HEK293T (cell line): Measurements from ENCODE around the gene SIGLEC5.

Experiments used
- CTCF ChIA-PET: fragments of 350-600 bp; formaldehyde crosslinking; extraction: SDS; loops from one replicate; lab custom pipeline; 2021; ENCODE audit warnings: antibody characterized with exemption, inconsistent platforms; lab: Yijun Ruan, JAX
- POLR2A ChIA-PET: fragments of 350-600 bp; formaldehyde crosslinking; extraction: SDS; loops from one replicate; lab custom pipeline; 2020; ENCODE audit warnings: antibody characterized with exemption, inconsistent platforms; lab: Yijun Ruan, JAX
- DNase-seq: peaks from one replicate; pipeline ENCODE4 v3.0.0; 2012; ENCODE audit warnings: mixed read lengths; ENCODE audit errors: extremely low spot score
- ARNT ChIP-seq: fragments of 450-650 bp; IDR thresholded peaks from 2 replicates; pipeline ENCODE4 v1.6.1; 2017; ENCODE audit warnings: mild to moderate bottlenecking
- BHLHE40 ChIP-seq: fragments of 450-650 bp; IDR thresholded peaks from 2 replicates; pipeline ENCODE4 v1.6.1; 2016; ENCODE audit warnings: mild to moderate bottlenecking, moderate library complexity, borderline replicate concordance
- CTBP1 ChIP-seq: fragments of 450-650 bp; IDR thresholded peaks from 2 replicates; pipeline ENCODE4 v1.6.1; 2016; ENCODE audit warnings: borderline replicate concordance
- ELF4 ChIP-seq: fragments of 450-650 bp; IDR thresholded peaks from 2 replicates; pipeline ENCODE4 v1.6.1; 2017; ENCODE audit warnings: antibody characterized with exemption
- FOXA1 ChIP-seq: fragments of 450-650 bp; IDR thresholded peaks from 2 replicates; pipeline ENCODE4 v1.6.1; 2016; ENCODE audit warnings: mild to moderate bottlenecking
- FOXK2 ChIP-seq: fragments of 450-650 bp; IDR thresholded peaks from 2 replicates; pipeline ENCODE4 v1.6.1; 2016; ENCODE audit warnings: mild to moderate bottlenecking
- FOXM1 ChIP-seq: fragments of 450-650 bp; IDR thresholded peaks from 2 replicates; pipeline ENCODE4 v1.6.1; 2017; ENCODE audit warnings: mild to moderate bottlenecking, borderline replicate concordance
- HDGF ChIP-seq: fragments of 450-650 bp; IDR thresholded peaks from 2 replicates; pipeline ENCODE4 v1.6.1; 2017; ENCODE audit warnings: antibody characterized with exemption, borderline replicate concordance
- L3MBTL2 ChIP-seq: fragments of 450-650 bp; conservative IDR thresholded peaks from 2 replicates; pipeline ENCODE4 v1.6.1; 2016; ENCODE audit warnings: mild to moderate bottlenecking
- LEF1 ChIP-seq: fragments of 450-650 bp; IDR thresholded peaks from 2 replicates; pipeline ENCODE4 v1.6.1; 2017; ENCODE audit warnings: mild to moderate bottlenecking, borderline replicate concordance
- NFRKB ChIP-seq: fragments of 450-650 bp; IDR thresholded peaks from 2 replicates; pipeline ENCODE4 v1.6.1; 2016; ENCODE audit warnings: mild to moderate bottlenecking, moderate library complexity
- PKNOX1 ChIP-seq: fragments of 450-650 bp; IDR thresholded peaks from 2 replicates; pipeline ENCODE4 v1.6.1; 2016
- SP1 ChIP-seq: fragments of 450-650 bp; IDR thresholded peaks from 2 replicates; pipeline ENCODE4 v1.6.1; 2017
- SUZ12 ChIP-seq: fragments of 450-650 bp; IDR thresholded peaks from 2 replicates; pipeline ENCODE4 v1.6.1; 2016; ENCODE audit warnings: mild to moderate bottlenecking
- TARDBP ChIP-seq: fragments of 450-650 bp; IDR thresholded peaks from 2 replicates; pipeline ENCODE4 v1.6.1; 2016
- ZNF384 ChIP-seq: fragments of 450-650 bp; IDR thresholded peaks from 2 replicates; pipeline ENCODE4 v1.6.1; 2016

SIGLEC5 gene

GRCh38 chr19:51586799-51587198 is 43.4 kb downstream of the SIGLEC5 start:
- ChIA-PET POLR2A (no interaction called here), CTCF (no interaction called here)
- DNase-seq = no peak
- TF ChIP-seq CTBP1 (no peak), NFRKB (no peak), ZNF384 (no peak), SUZ12 (no peak), SP1 (no peak), ARNT (no peak), L3MBTL2 (no peak), LEF1 (no peak), TARDBP (no peak), FOXK2 (no peak), FOXM1 (no peak), BHLHE40 (no peak), FOXA1 (no peak)

GRCh38 chr19:51586103-51586728 is 44.0 kb downstream of the SIGLEC5 start:
- TF ChIP-seq ELF4 = no peak
- no peak for TF ChIP-seq ARNT
- no peak for TF ChIP-seq PKNOX1
- no peak for TF ChIP-seq NFRKB
- TF ChIP-seq L3MBTL2 = no peak
- TF ChIP-seq ZNF384 = no peak
- TF ChIP-seq BHLHE40 = no peak
- TF ChIP-seq FOXA1 = no peak
- no peak for TF ChIP-seq SP1
- TF ChIP-seq CTBP1 = no peak
- TF ChIP-seq HDGF = no peak
- no peak for TF ChIP-seq SUZ12
- no peak for TF ChIP-seq TARDBP
- TF ChIP-seq LEF1 = no peak
- TF ChIP-seq FOXK2 = no peak
- no peak for TF ChIP-seq FOXM1
- ChIA-PET POLR2A (no interaction called here), CTCF (no interaction called here)
- DNase-seq = no peak

GRCh38 chr19:51576850-51577249 is 53.4 kb downstream of the SIGLEC5 start:
- ChIA-PET POLR2A (no interaction called here), CTCF (no interaction called here)
- DNase-seq = no peak
- TF ChIP-seq ARNT = no peak
- no peak for TF ChIP-seq NFRKB
- no peak for TF ChIP-seq ELF4
- TF ChIP-seq PKNOX1 = no peak
- no peak for TF ChIP-seq SUZ12
- no peak for TF ChIP-seq FOXM1
- TF ChIP-seq CTBP1 = no peak
- TF ChIP-seq TARDBP = no peak
- no peak for TF ChIP-seq ZNF384
- no peak for TF ChIP-seq FOXA1
- no peak for TF ChIP-seq BHLHE40

- DNase-seq = no peak
- POLR2A ChIA-PET = no interaction called here
- CTCF ChIA-PET = no interaction called here
- TF ChIP-seq PKNOX1 = no peak
- no peak for TF ChIP-seq CTBP1
- no peak for TF ChIP-seq BHLHE40
- TF ChIP-seq HDGF = no peak
Measured at GRCh38 chr19:51573331-51573730, 56.9 kb downstream of the SIGLEC5 start.

- ChIA-PET POLR2A (no interaction called here), CTCF (no interaction called here)
- DNase-seq = no peak
- TF ChIP-seq ELF4 (no peak), ZNF384 (no peak), SP1 (no peak), BHLHE40 (no peak), FOXA1 (no peak), CTBP1 (no peak), LEF1 (no peak), PKNOX1 (no peak), L3MBTL2 (no peak), NFRKB (no peak), HDGF (no peak), FOXK2 (no peak), SUZ12 (no peak), FOXM1 (no peak), TARDBP (no peak), ARNT (no peak)
Measured at GRCh38 chr19:51572908-51573307, 57.3 kb downstream of the SIGLEC5 start.
